Measurements from ENCODE around the gene ASRGL1. TPM values are rescaled to one million over a fixed set of nuclear protein-coding genes. Genes with fewer than 3 reads are reported as not detected.

Gene ASRGL1
- total RNA-seq, 2 donors from 2014 or later: 27.6 to 93.0 TPM

- TF ChIP-seq POLR2AphosphoS5 (IDR thresholded peaks at IDR 0.05) (no peak), POLR2A (IDR thresholded peaks at IDR 0.05) (no peak), CTCF (IDR thresholded peaks at IDR 0.05) (no peak)
- WGBS: 52% methylated on average over 39 of the region's 39 CpGs
Observed at GRCh38 chr11:62370743-62371440, 33.6 kb downstream of the ASRGL1 start.

GRCh38 chr11:62372871-62373270 is 35.6 kb downstream of the ASRGL1 start:
- Histone ChIP-seq H3K36me3 (no peaks in the 10 kb centered on the region), H3K9me3 (no peaks in the 10 kb centered on the region), H3K27ac (no peak overlapping the region), H3K4me3 (no peak overlapping the region), H3K4me1 (replicated peaks) (peaks cover 4% of the 10 kb centered on the region), H3K27me3 (replicated peaks; ENCODE audit: insufficient read depth) (no peaks in the 10 kb centered on the region)
- no peak for TF ChIP-seq POLR2AphosphoS5 (IDR thresholded peaks at IDR 0.05)
- no peak for TF ChIP-seq CTCF (IDR thresholded peaks at IDR 0.05)
- no peak for TF ChIP-seq POLR2A (IDR thresholded peaks at IDR 0.05)
- no peak for DNase-seq (ENCODE audit: low spot score)
- intact Hi-C loops (cut with DNase I): loop anchor here (5.0 kb wide), 1 partner anchor 36 kb away; the partner anchor contains the start of gene ASRGL1
- WGBS: 91% methylated on average over 6 of the region's 6 CpGs

More at GRCh38 chr11:62370743-62371440, 33.6 kb downstream of the ASRGL1 start:
- H3K27ac ChIP-seq: peak overlapping the region; percentile 20 to 58
- no peaks in the 10 kb centered on the region for H3K36me3 ChIP-seq
- H3K9me3 ChIP-seq: no peaks in the 10 kb centered on the region
- H3K27me3 ChIP-seq (replicated peaks; ENCODE audit: insufficient read depth): no peaks in the 10 kb centered on the region
- H3K4me1 ChIP-seq (replicated peaks): peaks cover 4% of the 10 kb centered on the region
- H3K4me3 ChIP-seq: no peak overlapping the region
- DNase-seq (ENCODE audit: low spot score): no peak
- intact Hi-C loops (cut with DNase I): loop anchor here (5.0 kb wide), 1 partner anchor 34 kb away; the partner anchor contains the start of gene ASRGL1

GRCh38 chr11:62373464-62374119 is 36.3 kb downstream of the ASRGL1 start:
- Histone ChIP-seq H3K27me3 (replicated peaks; ENCODE audit: insufficient read depth) (no peaks in the 10 kb centered on the region), H3K27ac (no peak overlapping the region), H3K4me1 (replicated peaks) (peaks cover 4% of the 10 kb centered on the region), H3K4me3 (no peak overlapping the region), H3K36me3 (no peaks in the 10 kb centered on the region), H3K9me3 (no peaks in the 10 kb centered on the region)
- no peak for TF ChIP-seq CTCF (IDR thresholded peaks at IDR 0.05)
- no peak for TF ChIP-seq POLR2AphosphoS5 (IDR thresholded peaks at IDR 0.05)
- no peak for TF ChIP-seq POLR2A (IDR thresholded peaks at IDR 0.05)
- no peak for DNase-seq (ENCODE audit: low spot score)
- intact Hi-C loops (cut with DNase I): loop anchor here (5.0 kb wide), 1 partner anchor 36 kb away; the partner anchor contains the start of gene ASRGL1
- WGBS: 96% methylated on average over 18 of the region's 18 CpGs

DNA sequence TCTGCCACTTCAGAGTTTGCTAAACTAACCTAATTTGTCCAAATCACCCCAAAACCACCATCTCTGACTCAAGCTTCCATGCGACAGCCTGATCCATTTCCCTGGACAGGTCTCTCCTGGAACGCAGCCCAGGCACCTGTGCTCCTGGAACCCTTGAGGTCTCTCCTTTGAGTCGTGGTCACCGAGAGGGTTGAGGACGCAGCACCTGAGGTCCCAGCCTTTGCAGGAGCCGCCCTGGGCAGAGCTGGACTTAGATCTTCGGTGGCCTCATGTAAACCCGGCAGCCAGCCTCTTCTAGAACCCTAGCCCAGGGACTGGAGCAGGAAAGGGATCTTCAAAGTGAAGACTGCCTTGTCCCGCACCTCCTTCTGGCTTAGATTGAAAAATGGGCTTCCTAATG is 37.6 kb downstream of the ASRGL1 start:
- TF ChIP-seq CTCF (IDR thresholded peaks at IDR 0.05): no peak
- TF ChIP-seq POLR2A (IDR thresholded peaks at IDR 0.05): no peak
- no peak for TF ChIP-seq POLR2AphosphoS5 (IDR thresholded peaks at IDR 0.05)
- WGBS: 97% methylated on average over 9 of the region's 9 CpGs
- DNase-seq (ENCODE audit: low spot score): no peak
- Histone ChIP-seq H3K4me3 (no peak overlapping the region), H3K36me3 (no peaks in the 10 kb centered on the region), H3K9me3 (no peaks in the 10 kb centered on the region), H3K4me1 (replicated peaks) (no peaks in the 10 kb centered on the region), H3K27me3 (replicated peaks; ENCODE audit: insufficient read depth) (no peaks in the 10 kb centered on the region), H3K27ac (no peak overlapping the region)
- intact Hi-C loops (cut with DNase I): loop anchor here (5.0 kb wide), 1 partner anchor 38 kb away; the partner anchor contains the start of gene ASRGL1
